Activated T-helper 17 cell treated with anti-CD3 and anti-CD28 coated beads, Interleukin-2, amount 50 U/mL, for 72 hours (primary cell): Measurements from ENCODE around the gene GTF2F2. TPM values are rescaled to one million over a fixed set of nuclear protein-coding genes. Genes with fewer than 3 reads are reported as not detected.
"Not testable (repeated sequence)": the region's sequence is repeated elsewhere in the genome, so short reads cannot be mapped to it uniquely, and the experiment has no call there.

Experiments used
- ATAC-seq: fragments of 150-1000 bp; cut with Tn5 transposase; replicated peaks from 2 replicates; pipeline ENCODE4 v1.10.0; 2021; ENCODE audit warnings: mild to moderate bottlenecking, moderate library complexity
- H3K27ac Mint-ChIP-seq: one replicate; pipeline ENCODE4 v1.8.0; 2022; ENCODE audit warnings: mixed read lengths
- H3K27me3 Mint-ChIP-seq: one replicate; pipeline ENCODE4 v1.8.0; 2022; ENCODE audit warnings: mixed read lengths
- H3K36me3 Mint-ChIP-seq: one replicate; pipeline ENCODE4 v1.8.0; 2022; ENCODE audit warnings: low read depth, mild to moderate bottlenecking, mixed read lengths
- H3K4me1 Mint-ChIP-seq: one replicate; pipeline ENCODE4 v1.8.0; 2022; ENCODE audit warnings: mixed read lengths
- H3K4me3 Mint-ChIP-seq: one replicate; pipeline ENCODE4 v1.8.0; 2022; ENCODE audit warnings: mild to moderate bottlenecking, mixed read lengths
- H3K9me3 Mint-ChIP-seq: one replicate; pipeline ENCODE4 v1.8.0; 2022; ENCODE audit warnings: mixed read lengths
- total RNA-seq, 2 donors: library from RNA; stranded (reverse); gene quantifications; one replicate each; pipeline ENCODE4 v1.2.3, GENCODE V29; 2022

Gene GTF2F2
- total RNA-seq, 2 donors from 2014 or later: 12.5 to 25.0 TPM

- peaks cover 23% of the 10 kb centered on the region for H3K4me1 Mint-ChIP-seq
- no peaks in the 10 kb centered on the region for H3K36me3 Mint-ChIP-seq
- H3K9me3 Mint-ChIP-seq: no peaks in the 10 kb centered on the region
- H3K27ac Mint-ChIP-seq: peak overlapping the region; percentile 60
- peaks cover 3% of the 10 kb centered on the region for H3K27me3 Mint-ChIP-seq
- peak overlapping the region; percentile 7 for H3K4me3 Mint-ChIP-seq
- peak; percentile 93 for ATAC-seq
Observed at GRCh38 chr13:45297456-45298205, 177.3 kb downstream of the GTF2F2 start.

- Mint-ChIP-seq H3K27ac (peak overlapping the region; percentile 60), H3K4me3 (peak overlapping the region; percentile 7), H3K36me3 (no peaks in the 10 kb centered on the region), H3K27me3 (peaks cover 4% of the 10 kb centered on the region), H3K4me1 (peaks cover 23% of the 10 kb centered on the region), H3K9me3 (no peaks in the 10 kb centered on the region)
- ATAC-seq: no peak
Observed at GRCh38 chr13:45298206-45298505, 177.8 kb downstream of the GTF2F2 start.

- H3K36me3 Mint-ChIP-seq, ATAC-seq, H3K9me3 Mint-ChIP-seq, H3K27me3 Mint-ChIP-seq: not testable (repeated sequence)
- Mint-ChIP-seq H3K27ac (peak overlapping the region; percentile 60), H3K4me1 (peaks cover 23% of the 10 kb centered on the region), H3K4me3 (peak overlapping the region; percentile 7)
Observed at GRCh38 chr13:45298550-45298949, 178.2 kb downstream of the GTF2F2 start.

GRCh38 chr13:45299194-45299593 is 178.9 kb downstream of the GTF2F2 start:
- no peaks in the 10 kb centered on the region for H3K36me3 Mint-ChIP-seq
- peaks cover 23% of the 10 kb centered on the region for H3K4me1 Mint-ChIP-seq
- peaks cover 4% of the 10 kb centered on the region for H3K27me3 Mint-ChIP-seq
- H3K27ac Mint-ChIP-seq: no peak overlapping the region
- no peak for ATAC-seq
- no peaks in the 10 kb centered on the region for H3K9me3 Mint-ChIP-seq
- no peak overlapping the region for H3K4me3 Mint-ChIP-seq

GRCh38 chr13:45300190-45300985 is 180.1 kb downstream of the GTF2F2 start:
- H3K27me3 Mint-ChIP-seq: peaks cover 4% of the 10 kb centered on the region
- H3K4me3 Mint-ChIP-seq: no peak overlapping the region
- no peaks in the 10 kb centered on the region for H3K9me3 Mint-ChIP-seq
- no peaks in the 10 kb centered on the region for H3K36me3 Mint-ChIP-seq
- no peak for ATAC-seq
- peaks cover 23% of the 10 kb centered on the region for H3K4me1 Mint-ChIP-seq
- no peak overlapping the region for H3K27ac Mint-ChIP-seq

- Mint-ChIP-seq H3K9me3 (no peaks in the 10 kb centered on the region), H3K27me3 (peaks cover 4% of the 10 kb centered on the region), H3K4me1 (peaks cover 20% of the 10 kb centered on the region), H3K4me3 (no peak overlapping the region), H3K27ac (no peak overlapping the region), H3K36me3 (no peaks in the 10 kb centered on the region)
- ATAC-seq: no peak
Observed at GRCh38 chr13:45301263-45301662, 181.0 kb downstream of the GTF2F2 start.

GRCh38 chr13:45302507-45302906 is 182.2 kb downstream of the GTF2F2 start:
- no peak overlapping the region for H3K27ac Mint-ChIP-seq
- H3K27me3 Mint-ChIP-seq: peaks cover 8% of the 10 kb centered on the region
- ATAC-seq: no peak
- peaks cover 11% of the 10 kb centered on the region for H3K4me1 Mint-ChIP-seq
- H3K4me3 Mint-ChIP-seq: no peak overlapping the region
- H3K9me3 Mint-ChIP-seq: no peaks in the 10 kb centered on the region
- H3K36me3 Mint-ChIP-seq: no peaks in the 10 kb centered on the region

- H3K9me3 Mint-ChIP-seq: no peaks in the 10 kb centered on the region
Observed at GRCh38 chr13:45303026-45303425, 182.7 kb downstream of the GTF2F2 start.

GRCh38 chr13:45303866-45304265 is 183.6 kb downstream of the GTF2F2 start:
- no peaks in the 10 kb centered on the region for H3K36me3 Mint-ChIP-seq
- H3K9me3 Mint-ChIP-seq: no peaks in the 10 kb centered on the region
- H3K27ac Mint-ChIP-seq: no peak overlapping the region
- no peak overlapping the region for H3K4me3 Mint-ChIP-seq
- peaks cover 8% of the 10 kb centered on the region for H3K27me3 Mint-ChIP-seq
- no peaks in the 10 kb centered on the region for H3K4me1 Mint-ChIP-seq
- ATAC-seq: no peak

More at GRCh38 chr13:45303026-45303425, 182.7 kb downstream of the GTF2F2 start:
- no peaks in the 10 kb centered on the region for H3K36me3 Mint-ChIP-seq
- peaks cover 6% of the 10 kb centered on the region for H3K4me1 Mint-ChIP-seq
- H3K27ac Mint-ChIP-seq: no peak overlapping the region
- no peak overlapping the region for H3K4me3 Mint-ChIP-seq
- no peak for ATAC-seq
- peaks cover 8% of the 10 kb centered on the region for H3K27me3 Mint-ChIP-seq

DNA sequence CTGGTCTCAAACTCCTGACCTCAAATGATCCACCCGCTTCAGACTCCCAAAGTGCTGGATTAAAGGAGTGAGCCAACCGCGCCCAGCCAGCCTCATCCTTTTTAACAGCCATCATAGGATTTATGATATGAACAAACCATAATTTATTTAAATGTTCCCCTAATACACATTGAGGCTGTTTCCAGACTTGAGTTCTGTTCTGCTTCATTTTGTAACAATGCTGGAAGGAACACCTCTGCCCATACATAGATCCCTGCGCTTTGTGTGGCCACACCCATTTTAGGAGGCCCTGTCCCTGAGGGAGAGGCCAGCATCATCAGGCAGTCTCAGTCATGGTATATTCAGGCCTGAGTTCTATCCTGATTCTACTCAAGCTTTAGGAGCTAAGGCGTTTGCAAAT is 184.8 kb downstream of the GTF2F2 start:
- no peak overlapping the region for H3K27ac Mint-ChIP-seq
- H3K27me3 Mint-ChIP-seq: peaks cover 8% of the 10 kb centered on the region
- no peak for ATAC-seq
- no peaks in the 10 kb centered on the region for H3K36me3 Mint-ChIP-seq
- H3K4me3 Mint-ChIP-seq: no peak overlapping the region
- H3K4me1 Mint-ChIP-seq: peaks cover 5% of the 10 kb centered on the region
- H3K9me3 Mint-ChIP-seq: no peaks in the 10 kb centered on the region

DNA sequence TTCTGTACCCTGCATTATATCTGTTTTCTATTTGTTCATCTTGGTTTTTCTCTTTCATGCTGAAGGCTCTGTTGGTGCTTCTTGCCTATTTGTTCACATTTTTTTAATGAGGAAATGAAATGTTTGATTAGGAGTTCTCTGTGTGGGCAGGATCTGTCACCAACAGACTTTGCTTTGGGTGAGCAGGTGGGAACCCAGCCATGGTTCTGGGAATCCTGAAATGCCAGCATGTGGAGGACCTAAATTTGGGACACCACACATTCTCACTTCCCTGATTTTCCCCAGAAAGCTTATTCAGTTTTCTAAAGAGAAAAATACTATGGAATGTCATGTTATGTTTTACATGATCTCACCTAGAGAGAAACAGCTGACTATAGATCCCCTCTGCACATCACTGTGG is 186.7 kb downstream of the GTF2F2 start:
- ATAC-seq: no peak
- Mint-ChIP-seq H3K9me3 (no peaks in the 10 kb centered on the region), H3K27ac (no peak overlapping the region), H3K4me1 (peaks cover 18% of the 10 kb centered on the region), H3K27me3 (peaks cover 8% of the 10 kb centered on the region), H3K36me3 (no peaks in the 10 kb centered on the region), H3K4me3 (no peak overlapping the region)

DNA sequence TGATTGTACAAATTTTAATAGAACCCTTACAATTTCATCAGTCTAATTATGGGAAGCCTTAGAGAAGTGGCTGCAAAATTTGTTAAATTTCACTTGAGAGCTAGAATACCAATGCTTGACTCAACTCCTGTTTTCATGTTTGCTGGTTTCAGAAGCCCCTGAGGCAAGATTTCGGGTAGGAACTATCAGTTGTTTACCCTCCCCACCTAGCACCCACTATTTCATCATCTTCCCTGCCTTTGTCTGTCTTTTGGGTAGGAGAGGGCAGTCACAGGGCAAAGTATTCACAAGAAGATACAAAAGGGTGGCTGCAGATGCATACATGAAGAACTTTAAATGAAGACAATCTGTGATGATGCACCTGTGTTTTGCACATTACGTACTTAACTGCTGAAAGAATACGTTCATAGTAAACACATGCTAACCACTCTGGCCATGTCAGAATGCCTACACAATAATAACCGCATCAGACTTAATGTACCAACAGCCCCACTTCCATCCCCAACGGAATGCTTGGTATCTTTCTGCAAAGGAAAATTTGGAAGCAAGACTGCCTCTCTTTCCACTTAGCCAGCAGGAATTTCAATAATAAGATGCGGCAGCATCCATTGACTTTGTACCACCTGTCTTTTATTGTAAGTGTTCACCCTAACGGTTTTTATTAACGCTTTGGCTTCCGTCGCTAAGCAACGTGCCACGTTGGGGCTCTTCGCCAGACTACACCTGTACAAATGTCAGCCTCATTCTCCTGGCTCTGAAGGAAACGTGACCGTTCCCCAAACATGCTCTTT is 190.2 kb downstream of the GTF2F2 start:
- no peak for ATAC-seq
- peak overlapping the region; percentile 76 for H3K27ac Mint-ChIP-seq
- peaks cover 18% of the 10 kb centered on the region for H3K4me1 Mint-ChIP-seq
- peak overlapping the region; percentile 86 for H3K4me3 Mint-ChIP-seq
- H3K27me3 Mint-ChIP-seq: peaks cover 4% of the 10 kb centered on the region
- no peaks in the 10 kb centered on the region for H3K36me3 Mint-ChIP-seq
- H3K9me3 Mint-ChIP-seq: no peaks in the 10 kb centered on the region

- Mint-ChIP-seq H3K36me3 (no peaks in the 10 kb centered on the region), H3K4me3 (no peak overlapping the region), H3K27me3 (no peaks in the 10 kb centered on the region), H3K9me3 (no peaks in the 10 kb centered on the region), H3K27ac (no peak overlapping the region), H3K4me1 (peaks cover 12% of the 10 kb centered on the region)
- no peak for ATAC-seq
Observed at GRCh38 chr13:45314822-45315221, 194.5 kb downstream of the GTF2F2 start.

GRCh38 chr13:45315520-45316167 is 195.3 kb downstream of the GTF2F2 start:
- Mint-ChIP-seq H3K27ac (no peak overlapping the region), H3K4me3 (no peak overlapping the region), H3K36me3 (no peaks in the 10 kb centered on the region), H3K9me3 (no peaks in the 10 kb centered on the region), H3K4me1 (peaks cover 12% of the 10 kb centered on the region), H3K27me3 (no peaks in the 10 kb centered on the region)
- no peak for ATAC-seq
